C1 segment of cervical spinal cord (tissue), 14 donors: ENCODE measurements around the gene ASTN2.

Experiments
- DNase-seq, 14 donors: peaks; one replicate each; lab custom pipeline; 2025; lab: John Stamatoyannopoulos, UW

ASTN2 gene

DNA sequence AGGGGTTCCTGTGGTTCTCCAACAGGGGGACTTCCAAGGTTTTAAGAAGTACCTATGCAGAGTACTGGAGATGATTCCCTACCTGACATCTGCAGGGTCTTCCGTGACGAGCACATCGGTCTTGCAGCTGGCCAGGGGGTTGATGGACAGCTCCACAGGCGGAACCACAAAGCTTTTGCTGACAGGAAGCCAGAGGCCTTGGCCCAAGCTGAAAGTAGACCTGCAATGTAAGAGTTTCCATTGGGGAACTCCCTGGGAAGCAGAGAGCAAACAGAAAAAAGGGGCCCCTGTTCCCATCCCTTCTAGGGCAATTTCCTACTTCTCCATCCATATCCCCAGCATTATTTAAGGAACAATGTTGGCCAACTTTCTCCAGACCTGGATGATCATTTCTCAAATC is 439.7 kb downstream of the ASTN2 start:
- DNase-seq, result no peak

DNA sequence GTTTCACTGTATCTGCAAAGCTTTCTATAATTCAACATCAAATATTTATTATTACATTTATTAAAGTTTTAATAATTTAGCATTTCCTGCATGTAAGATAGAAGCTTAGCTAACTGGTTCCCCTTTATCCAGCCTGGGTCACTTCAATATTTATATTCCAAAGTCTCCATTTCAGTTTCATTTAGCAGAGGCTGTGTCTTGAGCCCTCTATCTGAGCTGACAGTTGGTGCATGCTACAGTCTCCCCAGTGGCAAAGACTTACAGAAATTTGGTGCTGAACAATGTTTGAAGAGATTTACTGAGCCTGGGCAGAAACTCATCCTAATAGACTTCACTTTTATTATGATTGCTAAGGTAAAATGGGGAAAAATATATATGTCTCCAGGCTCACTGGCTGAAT is 448.7 kb downstream of the ASTN2 start:
- DNase-seq, result no peak

DNA sequence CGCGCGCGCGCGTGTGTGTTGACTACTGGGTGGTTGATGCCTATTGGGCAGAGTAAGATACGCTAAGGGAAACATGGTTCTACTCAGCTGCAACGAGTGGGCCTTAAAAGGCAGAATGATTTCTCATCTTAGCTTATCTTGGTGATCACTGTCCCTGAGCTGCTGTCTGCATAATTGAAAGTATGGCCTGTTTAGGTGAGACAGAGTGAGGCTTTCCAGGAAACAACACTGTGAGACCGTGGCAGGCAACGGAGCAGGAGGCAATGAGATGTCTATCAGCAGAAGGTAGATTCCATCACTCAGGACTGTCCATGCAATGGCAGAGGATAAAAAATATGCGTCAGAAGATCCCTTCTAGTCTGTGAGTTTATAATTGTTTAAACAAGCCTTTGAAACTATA is 450.6 kb downstream of the ASTN2 start:
- DNase-seq, result no peak

DNA sequence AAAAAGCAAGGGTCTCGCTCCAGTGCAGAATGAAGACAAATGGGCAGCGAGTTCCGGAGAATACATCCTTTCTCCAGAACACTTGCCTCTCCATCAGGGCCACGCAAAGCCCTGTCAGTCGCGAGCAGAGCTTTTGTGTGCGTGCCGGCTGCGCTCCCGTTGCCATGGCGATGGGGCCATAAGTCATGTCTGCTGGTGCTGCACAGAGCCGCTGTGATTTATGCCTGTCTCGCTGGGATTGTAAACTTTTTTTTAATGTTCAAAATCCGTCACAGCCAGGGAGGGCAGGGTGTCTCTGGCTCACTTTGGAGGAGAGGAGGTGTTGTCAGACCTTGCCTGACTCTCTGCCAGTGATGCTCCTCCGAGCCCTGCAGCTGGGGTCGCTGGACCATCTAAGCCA is 455.0 kb downstream of the ASTN2 start:
- peak in 4 of 14 donors; percentile 1 to 44 (median 7) for DNase-seq

DNA sequence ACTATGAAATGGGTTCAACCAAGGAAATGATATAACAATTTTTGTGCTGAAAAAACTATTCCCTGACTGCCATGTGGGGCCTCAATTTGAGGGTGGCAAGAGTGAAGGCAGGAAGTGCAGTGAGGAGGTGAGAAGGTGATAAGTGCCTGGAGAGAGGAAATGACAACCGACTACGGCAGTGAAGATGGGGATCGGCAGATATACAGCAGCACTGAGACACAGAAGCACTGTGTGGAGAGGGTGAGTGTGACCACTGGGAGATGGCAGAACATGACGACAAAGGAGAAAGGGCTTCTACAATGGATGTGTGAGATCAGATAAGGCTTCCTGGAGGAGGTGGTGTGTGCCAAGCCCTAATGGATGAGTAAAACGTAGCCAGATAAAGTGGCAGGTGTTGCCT is 456.0 kb downstream of the ASTN2 start:
- DNase-seq, result no peak

DNA sequence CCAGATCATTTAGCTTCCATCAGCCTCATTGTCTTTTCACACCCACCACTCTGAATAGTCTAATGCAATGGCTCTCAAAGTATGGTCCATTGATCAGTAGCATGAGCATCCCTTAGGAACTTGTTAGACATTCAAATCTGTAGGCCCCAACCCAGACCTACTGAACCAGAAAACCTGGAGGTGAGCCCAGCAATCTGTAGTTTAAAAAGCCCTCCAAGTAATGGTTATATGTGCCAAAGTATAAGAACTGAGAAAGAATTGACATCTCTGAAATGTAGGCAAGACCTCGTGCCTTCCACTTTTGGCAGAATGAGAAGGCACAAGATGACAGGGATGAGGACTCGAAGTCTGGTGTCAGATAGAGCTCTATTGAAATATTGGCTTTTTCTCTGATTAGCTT is 460.1 kb downstream of the ASTN2 start:
- DNase-seq, result no peak

DNA sequence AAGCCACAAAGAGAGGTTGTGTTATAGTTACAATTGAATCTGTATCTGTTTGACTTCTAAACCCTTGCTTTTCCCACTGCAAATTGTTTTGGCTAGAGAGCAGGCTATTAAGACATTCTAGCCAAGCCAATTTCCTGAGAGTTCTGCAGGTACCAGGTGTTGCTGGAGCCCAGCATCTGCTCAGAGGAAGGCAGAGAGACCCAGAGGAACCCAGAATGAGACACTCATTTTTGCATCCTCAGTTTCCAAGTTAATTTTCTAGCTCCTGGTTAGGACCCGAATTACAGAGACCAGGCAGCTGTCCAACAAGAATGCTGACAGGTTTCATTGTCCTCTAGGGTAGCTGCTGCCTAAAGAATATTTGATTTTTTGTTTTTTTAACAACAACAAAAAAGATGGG is 461.6 kb downstream of the ASTN2 start:
- DNase-seq, result peak in 1 of 14 donors; percentile 81

DNA sequence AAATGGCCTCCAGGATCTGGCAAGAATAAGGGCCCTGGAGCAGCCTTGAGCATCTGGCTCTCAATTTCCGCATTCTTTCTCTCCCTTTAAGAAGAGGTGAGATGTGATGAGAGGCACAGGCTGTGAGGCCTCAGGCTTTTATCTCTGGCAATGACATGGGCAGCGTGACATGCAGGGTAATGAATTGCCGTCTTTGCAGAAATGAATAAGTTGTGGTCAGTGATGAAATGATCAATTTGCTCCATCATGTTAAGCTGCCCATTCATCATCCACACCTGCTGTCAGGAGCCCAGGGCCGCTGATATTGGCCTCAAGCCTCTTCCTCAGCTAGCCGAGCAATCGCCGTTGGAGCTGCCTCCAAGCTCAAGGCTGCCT is 462.4 kb downstream of the ASTN2 start:
- DNase-seq, result no peak

DNA sequence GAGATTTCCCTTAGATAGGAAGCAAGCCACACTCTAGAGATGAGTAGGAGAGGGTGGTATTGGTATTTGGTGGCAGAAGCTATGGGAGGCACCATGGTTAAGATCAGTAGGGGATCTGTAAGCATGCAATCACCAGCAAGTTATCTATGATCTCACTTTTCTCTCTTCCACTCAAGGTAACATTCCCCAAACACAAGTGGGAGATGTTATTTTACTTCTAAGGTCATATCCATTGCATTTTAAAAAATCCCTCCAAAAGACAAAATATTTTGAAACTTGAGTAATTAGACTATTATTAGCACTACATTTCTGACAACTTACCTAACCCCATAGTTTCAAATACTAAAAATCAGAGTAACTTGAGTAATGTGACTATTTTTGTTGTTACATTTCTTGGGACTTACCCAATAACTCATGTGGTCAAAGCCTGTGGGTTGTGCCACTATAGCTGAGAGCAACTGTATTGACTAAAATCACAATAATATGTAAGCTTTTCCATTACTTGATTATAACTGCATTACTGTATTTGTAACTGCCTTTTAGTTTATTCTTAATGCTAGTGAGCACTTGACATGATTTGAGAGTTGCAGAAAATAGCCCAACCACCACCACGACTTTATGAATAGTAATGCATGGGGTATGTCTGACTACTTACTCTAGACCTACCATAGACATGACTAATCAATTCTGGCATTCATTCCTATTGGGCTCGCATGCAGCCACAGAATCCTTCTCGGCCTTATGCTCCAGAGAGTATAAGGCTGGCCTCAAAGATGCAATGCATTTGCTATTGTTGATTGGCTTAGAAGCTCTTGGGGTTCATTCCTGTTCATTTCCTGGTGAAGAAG is 463.0 kb downstream of the ASTN2 start:
- DNase-seq, result no peak

DNA sequence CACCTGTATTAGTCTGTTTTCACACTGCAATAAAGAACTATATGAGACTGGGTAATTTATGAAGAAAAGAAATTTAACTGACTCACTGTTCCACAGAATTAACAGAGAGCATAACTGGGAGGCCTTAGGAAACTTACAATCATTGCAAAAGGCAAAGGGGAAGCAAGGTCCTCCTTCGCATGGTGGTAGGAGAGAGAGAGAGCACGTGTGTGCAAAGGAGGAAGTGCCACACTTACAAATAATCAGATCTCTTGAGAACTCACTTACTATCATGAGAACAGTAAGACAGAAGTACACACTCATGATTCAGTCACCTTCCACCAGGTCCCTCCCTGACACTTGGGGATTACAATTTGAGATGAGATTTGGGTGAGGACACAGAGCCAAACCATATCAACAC is 469.0 kb downstream of the ASTN2 start:
- peak in 1 of 14 donors; percentile 0 for DNase-seq

DNA sequence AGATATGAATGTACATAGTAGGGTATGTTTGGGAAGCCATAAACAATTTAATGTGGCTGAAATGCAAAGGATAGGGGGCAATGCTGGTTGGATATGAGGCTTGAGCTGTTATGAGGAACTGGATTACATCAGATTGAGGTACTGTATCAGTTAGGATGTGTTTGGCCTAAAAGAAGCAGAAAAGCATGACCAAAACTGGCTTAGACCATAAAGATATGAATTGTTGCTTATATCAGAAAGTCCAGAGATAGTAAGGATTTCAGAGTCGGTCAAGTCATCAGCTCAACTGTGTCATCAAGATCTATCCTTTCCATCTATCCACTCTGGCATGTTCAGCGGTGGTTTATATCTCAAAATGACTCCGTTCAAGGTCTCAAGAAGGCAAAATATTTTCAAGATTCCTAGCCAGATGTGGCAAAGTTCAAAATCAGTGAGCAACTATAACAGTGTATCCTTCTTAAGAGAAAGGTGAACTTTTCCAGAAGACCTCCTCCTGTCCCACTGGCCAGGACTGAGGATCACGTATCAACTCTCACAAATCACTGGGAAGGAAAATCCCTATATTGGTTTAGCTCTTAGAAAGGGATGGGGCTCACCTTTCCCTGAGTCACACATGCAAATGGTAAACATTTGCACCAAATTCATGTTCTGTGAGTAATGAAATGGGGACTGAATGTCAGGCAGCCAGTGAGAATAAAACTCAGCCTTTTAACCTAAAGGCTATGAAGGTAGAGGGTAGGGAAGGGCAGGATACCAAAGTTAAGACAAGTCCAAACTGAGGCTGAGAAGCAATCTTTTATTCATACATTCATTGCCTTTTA is 469.9 kb downstream of the ASTN2 start:
- DNase-seq, result no peak

DNA sequence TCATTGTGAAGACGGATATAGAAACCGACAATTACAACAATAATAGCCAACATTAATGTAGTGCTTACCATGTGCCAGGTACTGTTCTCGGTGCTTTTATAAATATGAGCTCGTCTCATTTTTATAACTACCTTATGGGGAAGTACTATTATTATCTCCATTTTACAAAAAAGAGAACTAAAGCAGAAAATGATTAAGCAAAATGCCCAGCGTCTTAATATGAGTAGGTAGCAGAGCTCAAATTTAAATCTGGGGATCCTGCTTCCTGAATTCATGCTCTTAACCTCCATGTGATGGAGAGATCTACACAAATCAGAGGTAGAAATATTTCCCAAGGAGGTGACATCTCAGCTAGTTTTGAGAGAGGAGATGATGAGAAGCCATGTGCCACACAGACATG is 470.9 kb downstream of the ASTN2 start:
- no peak for DNase-seq

DNA sequence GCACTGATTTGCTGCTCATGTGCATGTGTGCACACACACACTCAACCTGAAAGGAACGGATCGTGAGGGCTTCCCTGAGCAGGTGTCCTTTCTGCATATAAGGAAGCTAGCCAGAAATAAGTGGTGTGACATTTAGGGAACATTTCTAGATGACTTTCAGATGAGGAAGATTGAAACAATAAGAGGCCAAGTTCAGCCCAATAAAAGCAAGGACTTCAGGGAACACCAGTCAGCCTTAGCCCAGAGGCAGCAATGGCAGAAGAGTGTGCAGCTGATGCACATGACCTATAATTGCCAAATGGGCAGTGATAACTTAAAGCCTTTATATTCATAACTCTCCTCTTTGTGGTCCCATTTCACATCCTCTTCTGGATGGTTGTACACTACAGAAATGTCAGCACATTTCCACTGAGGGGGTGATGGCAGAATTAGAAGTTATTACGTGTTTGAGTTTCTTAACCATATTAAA is 472.2 kb downstream of the ASTN2 start:
- DNase-seq, result no peak

DNA sequence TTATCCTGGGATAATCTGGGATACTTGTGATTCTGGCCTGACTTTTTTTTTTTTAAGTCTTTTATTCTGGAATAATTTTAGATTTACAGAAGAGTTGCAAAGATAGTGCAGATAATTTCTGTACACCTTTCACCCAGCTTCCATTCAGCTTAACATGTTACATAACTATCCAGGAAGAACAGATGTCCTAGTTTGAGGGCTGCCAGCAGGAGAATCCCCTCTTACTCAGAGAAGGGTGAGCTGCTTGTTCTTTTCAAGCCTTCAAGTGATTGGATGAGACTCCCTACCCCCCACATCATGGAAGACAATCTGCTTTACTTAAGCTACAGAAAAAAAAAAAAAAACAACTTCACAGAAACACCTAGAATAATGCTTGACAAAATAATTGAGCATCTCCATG is 473.6 kb downstream of the ASTN2 start:
- DNase-seq, result peak in 1 of 14 donors; percentile 76

DNA sequence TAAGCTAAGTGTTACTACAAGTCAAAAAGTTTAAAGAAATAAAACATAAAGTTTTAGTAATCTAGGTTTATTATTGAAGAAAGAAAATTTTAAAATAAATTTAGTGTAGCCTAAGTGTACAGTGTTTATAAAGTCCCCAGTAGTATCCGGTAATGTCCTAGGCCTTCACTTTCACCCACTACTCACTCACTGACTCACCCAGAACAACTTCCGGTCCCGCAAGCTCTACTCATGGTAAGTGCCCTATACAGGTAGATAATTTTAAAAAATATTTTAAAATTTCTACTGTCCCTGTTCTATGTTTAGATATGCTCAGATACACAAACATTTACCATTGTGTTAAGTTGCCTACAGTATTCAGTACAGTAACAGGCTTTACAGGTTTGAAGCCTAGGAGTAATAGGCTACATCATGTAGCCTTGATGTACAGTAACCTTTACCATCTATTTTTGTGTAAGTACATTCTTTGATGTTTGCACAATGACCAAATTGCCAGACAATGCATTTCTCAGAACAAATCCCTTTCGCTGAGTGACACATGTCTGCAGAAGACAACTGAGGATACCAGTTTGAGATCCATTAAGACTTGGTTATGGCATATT is 474.1 kb downstream of the ASTN2 start:
- no peak for DNase-seq

DNA sequence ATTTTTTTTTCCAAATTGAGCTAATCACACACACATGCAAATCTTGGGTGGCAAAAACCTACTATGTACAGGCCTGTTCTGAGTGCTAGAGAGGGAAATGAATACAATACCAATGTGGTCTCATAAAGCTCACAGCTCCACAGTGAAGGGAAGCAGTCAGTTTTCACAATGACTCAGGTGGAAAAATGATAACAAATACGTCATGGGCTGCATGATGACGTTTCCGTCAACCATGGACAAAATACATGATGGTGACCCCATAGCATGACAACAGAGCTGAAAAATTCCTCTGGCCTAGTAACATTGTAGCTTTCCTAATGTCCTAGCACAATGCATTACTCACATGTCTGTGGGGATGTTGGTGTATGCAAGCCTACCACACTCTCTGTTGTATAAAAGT is 475.2 kb downstream of the ASTN2 start:
- DNase-seq, result no peak

DNA sequence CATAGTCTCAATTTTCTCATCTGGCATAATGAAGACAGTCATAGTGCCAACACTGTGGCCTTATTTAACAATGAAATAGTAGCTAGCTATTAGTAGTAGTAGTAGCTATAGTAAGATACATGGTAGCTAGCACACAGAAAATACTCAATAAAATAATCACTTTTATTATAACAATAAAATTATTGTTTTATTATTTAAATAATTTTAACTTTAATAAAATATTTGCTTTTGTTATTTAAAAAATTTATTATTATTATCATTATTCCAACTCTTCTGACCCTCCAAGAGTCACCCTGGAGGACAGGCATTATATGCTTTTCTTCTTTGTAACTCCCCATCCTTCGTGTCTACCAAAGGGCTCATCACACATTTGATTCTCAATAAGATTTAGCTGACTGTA is 475.7 kb downstream of the ASTN2 start:
- DNase-seq, result no peak

DNA sequence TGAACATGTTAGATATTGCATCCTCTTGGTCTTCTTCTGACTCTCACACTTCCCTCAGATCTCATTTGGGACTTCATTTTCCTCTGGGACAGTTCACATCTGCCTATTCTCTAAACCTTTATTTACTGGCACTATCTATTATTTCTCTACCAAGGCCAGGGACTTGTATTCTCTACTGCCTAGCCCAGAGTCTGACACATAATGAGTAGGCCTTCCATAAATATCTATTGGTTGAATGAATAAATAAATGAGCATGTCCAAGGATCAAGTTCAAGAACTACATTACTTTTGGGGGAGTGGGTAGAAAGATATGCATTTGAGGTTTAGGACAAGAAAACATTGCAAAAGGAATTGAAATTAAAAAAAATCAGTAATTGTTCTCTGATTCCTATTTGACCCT is 477.5 kb downstream of the ASTN2 start:
- no peak for DNase-seq

DNA sequence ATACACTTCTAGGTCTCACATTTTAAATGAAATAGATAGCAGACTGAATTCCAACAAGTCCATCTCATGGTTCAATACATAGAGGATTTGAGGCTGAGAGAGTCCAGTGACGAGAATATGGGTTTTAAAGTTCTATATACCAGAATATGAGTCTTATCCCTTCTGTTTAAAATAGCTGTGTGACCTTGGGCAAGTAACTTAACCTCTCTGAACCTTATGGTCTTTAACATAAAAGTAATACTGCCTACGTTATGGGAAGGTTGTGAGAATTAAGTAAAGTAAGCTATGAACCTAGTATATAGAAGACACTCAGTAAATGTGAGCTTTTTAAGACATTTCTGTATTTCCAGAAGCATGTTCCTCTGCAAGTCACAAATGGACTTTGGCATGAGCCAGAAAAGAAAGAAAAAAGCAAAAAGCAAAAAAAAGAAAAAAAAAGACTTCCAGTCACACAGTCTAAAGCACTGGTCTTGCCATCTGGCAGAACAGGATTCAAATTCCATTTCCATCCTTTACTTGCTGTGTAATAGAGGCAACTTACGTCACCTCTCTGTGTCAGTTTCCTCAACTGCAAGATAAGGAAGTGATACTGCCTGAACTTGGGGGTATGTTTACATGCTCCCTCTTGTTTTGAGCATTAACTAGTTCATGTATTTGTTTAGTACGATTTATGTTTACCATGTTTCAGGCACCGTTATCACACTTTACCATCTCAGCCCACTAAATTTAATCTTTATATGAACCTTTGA is 479.5 kb downstream of the ASTN2 start:
- no peak for DNase-seq

DNA sequence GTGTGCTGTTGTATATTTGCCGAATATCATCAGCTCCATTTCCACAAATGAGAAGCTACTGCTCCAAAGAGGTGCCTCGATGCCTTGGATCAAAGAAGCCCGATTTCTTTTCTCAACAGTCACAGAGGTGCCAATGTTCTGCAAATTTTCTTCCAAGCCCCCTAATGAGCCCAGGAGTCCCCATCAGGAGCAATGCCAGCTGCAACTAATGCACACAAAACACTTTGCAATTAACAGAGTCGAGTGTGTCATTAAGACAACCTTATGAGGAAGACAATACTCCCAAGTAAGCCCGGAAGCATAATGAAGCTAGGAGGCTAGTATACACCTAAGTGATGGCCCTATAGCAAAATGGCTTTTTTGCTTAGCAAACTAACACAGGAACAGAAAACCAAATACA is 480.7 kb downstream of the ASTN2 start:
- DNase-seq, result no peak

DNA sequence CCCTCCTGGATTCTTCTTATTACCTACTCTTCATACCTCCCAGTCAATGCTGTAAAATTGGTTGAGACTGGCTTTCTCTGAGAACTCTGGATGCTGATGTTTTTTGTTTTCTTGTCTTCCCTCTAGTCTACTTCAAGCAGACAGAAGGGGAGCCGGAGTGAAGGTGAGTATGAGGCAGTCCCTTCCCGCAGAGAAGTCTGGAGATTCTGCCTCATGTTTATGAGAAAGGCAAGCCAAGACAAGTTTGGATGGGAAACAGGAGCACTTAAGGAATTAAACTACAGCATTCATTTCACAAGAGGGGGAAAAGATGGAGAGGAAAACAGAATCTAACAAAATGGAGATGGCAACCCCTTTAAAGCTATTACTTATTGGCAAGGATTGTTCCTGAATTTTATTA is 481.6 kb downstream of the ASTN2 start:
- no peak for DNase-seq

DNA sequence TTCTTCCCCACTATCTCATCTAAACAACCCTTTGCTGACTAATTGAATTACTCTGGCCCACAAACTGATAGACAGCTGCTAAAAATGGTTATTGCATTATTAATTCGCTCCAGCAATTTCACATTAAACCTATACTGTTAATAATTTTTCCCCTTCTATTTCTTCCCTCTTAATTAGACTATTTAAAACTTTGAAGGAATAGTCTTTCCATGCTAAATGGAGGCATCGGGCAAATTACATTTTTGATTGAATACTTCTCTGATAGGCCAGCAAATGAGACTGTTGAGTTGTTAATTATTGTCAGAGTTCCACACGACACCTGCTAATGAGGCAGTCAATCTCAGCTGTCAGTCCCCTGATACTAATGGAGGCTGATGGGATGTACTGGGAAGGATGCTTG is 485.2 kb downstream of the ASTN2 start:
- no peak for DNase-seq
